Central memory CD8-positive, alpha-beta T cell (primary cell): ENCODE data around the gene CIZ1.

Source experiments
- ATAC-seq: fragments of 150-1000 bp; cut with Tn5 transposase; replicated peaks from 2 replicates; pipeline ENCODE4 v1.10.0; 2022; ENCODE audit warnings: mild to moderate bottlenecking, moderate FRiP score, moderate number of reproducible peaks; ENCODE audit not compliant: poor library complexity, severe bottlenecking; ENCODE audit errors: extremely low read depth
- DNase-seq, 2 donors: peaks; one replicate each; pipeline ENCODE4 v3.0.0; 2021; ENCODE audit warnings: low spot score in 2 of 2
- H3K27ac Mint-ChIP-seq: one replicate; pipeline ENCODE4 v1.8.0; 2022; ENCODE audit warnings: low read depth, mild to moderate bottlenecking, moderate library complexity, mixed read lengths
- H3K27me3 Mint-ChIP-seq: one replicate; pipeline ENCODE4 v1.8.0; 2022; ENCODE audit warnings: mixed read lengths
- H3K36me3 Mint-ChIP-seq: one replicate; pipeline ENCODE4 v1.8.0; 2022; ENCODE audit warnings: mild to moderate bottlenecking, moderate library complexity, mixed read lengths; ENCODE audit not compliant: insufficient read depth
- H3K4me1 Mint-ChIP-seq: one replicate; pipeline ENCODE4 v1.8.0; 2022; ENCODE audit warnings: mixed read lengths
- H3K4me3 Mint-ChIP-seq: one replicate; pipeline ENCODE4 v1.8.0; 2022; ENCODE audit warnings: mild to moderate bottlenecking, moderate library complexity, mixed read lengths
- H3K9me3 Mint-ChIP-seq: one replicate; pipeline ENCODE4 v1.8.0; 2022; ENCODE audit warnings: mixed read lengths

The CIZ1 gene

GRCh38 chr9:128208386-128208785, 17.0 kb upstream of the CIZ1 start:
- peaks cover 49% of the 10 kb centered on the region for H3K27me3 Mint-ChIP-seq
- DNase-seq (no peak), ATAC-seq (no peak)
- no peak overlapping the region for H3K27ac Mint-ChIP-seq
- H3K9me3 Mint-ChIP-seq, result no peaks in the 10 kb centered on the region
- peaks cover 9% of the 10 kb centered on the region for H3K4me1 Mint-ChIP-seq
- no peaks in the 10 kb centered on the region for H3K36me3 Mint-ChIP-seq
- no peak overlapping the region for H3K4me3 Mint-ChIP-seq

GRCh38 chr9:128206916-128207910, 15.8 kb upstream of the CIZ1 start:
- H3K27me3 Mint-ChIP-seq, result peaks cover 48% of the 10 kb centered on the region
- H3K4me3 Mint-ChIP-seq, result no peak overlapping the region
- no peak overlapping the region for H3K27ac Mint-ChIP-seq
- H3K9me3 Mint-ChIP-seq, result no peaks in the 10 kb centered on the region
- no peaks in the 10 kb centered on the region for H3K36me3 Mint-ChIP-seq
- no peak for DNase-seq
- ATAC-seq, result no peak
- H3K4me1 Mint-ChIP-seq, result peaks cover 9% of the 10 kb centered on the region

GRCh38 chr9:128206484-128206883, 15.1 kb upstream of the CIZ1 start:
- ATAC-seq, result no peak
- no peaks in the 10 kb centered on the region for H3K9me3 Mint-ChIP-seq
- no peaks in the 10 kb centered on the region for H3K36me3 Mint-ChIP-seq
- H3K4me3 Mint-ChIP-seq, result no peak overlapping the region
- no peak overlapping the region for H3K27ac Mint-ChIP-seq
- H3K27me3 Mint-ChIP-seq, result peaks cover 40% of the 10 kb centered on the region
- no peak for DNase-seq
- H3K4me1 Mint-ChIP-seq, result peaks cover 9% of the 10 kb centered on the region

GRCh38 chr9:128205296-128205944, 14.0 kb upstream of the CIZ1 start:
- DNase-seq, result no peak
- H3K36me3 Mint-ChIP-seq, result no peaks in the 10 kb centered on the region
- no peak for ATAC-seq
- H3K4me3 Mint-ChIP-seq, result peak overlapping the region; percentile 61
- peaks cover 36% of the 10 kb centered on the region for H3K27me3 Mint-ChIP-seq
- peaks cover 9% of the 10 kb centered on the region for H3K4me1 Mint-ChIP-seq
- H3K27ac Mint-ChIP-seq, result no peak overlapping the region
- no peaks in the 10 kb centered on the region for H3K9me3 Mint-ChIP-seq

GRCh38 chr9:128204858-128205257, 13.5 kb upstream of the CIZ1 start:
- ATAC-seq (no peak), DNase-seq (no peak)
- Mint-ChIP-seq H3K4me1 (peaks cover 9% of the 10 kb centered on the region), H3K27ac (no peak overlapping the region), H3K27me3 (peaks cover 36% of the 10 kb centered on the region), H3K36me3 (no peaks in the 10 kb centered on the region), H3K9me3 (no peaks in the 10 kb centered on the region), H3K4me3 (peak overlapping the region; percentile 61)

GRCh38 chr9:128203707-128204551, 12.6 kb upstream of the CIZ1 start:
- H3K4me3 Mint-ChIP-seq, result peak overlapping the region; percentile 61
- DNase-seq, result no peak
- H3K27me3 Mint-ChIP-seq, result peaks cover 35% of the 10 kb centered on the region
- peaks cover 9% of the 10 kb centered on the region for H3K4me1 Mint-ChIP-seq
- peak; percentile 30 for ATAC-seq
- no peak overlapping the region for H3K27ac Mint-ChIP-seq
- no peaks in the 10 kb centered on the region for H3K9me3 Mint-ChIP-seq
- no peaks in the 10 kb centered on the region for H3K36me3 Mint-ChIP-seq

- no peaks in the 10 kb centered on the region for H3K9me3 Mint-ChIP-seq
- H3K27ac Mint-ChIP-seq, result no peak within 1 kb of the TSS
- DNase-seq, result peak; percentile 60 to 62
- peak within 1 kb of the TSS; percentile 62 for H3K4me3 Mint-ChIP-seq
- peaks cover 28% of the 10 kb centered on the region for H3K27me3 Mint-ChIP-seq
- H3K36me3 Mint-ChIP-seq, result no peaks in the 10 kb centered on the region
- peak; percentile 85 for ATAC-seq
- peaks cover 9% of the 10 kb centered on the region for H3K4me1 Mint-ChIP-seq
Observed at GRCh38 chr9:128203024-128203706, 11.8 kb upstream of the CIZ1 start, which contains the start of gene DNM1. Gene DNM1 (plus strand): TSS chr9:128203379. CDS start chr9:128203471, 92 bp downstream.

GRCh38 chr9:128202648-128203023, 11.3 kb upstream of the CIZ1 start:
- ATAC-seq, result no peak
- H3K27ac Mint-ChIP-seq, result no peak overlapping the region

GRCh38 chr9:128201441-128202369, 10.3 kb upstream of the CIZ1 start:
- Mint-ChIP-seq H3K27ac (no peak overlapping the region), H3K4me1 (peaks cover 9% of the 10 kb centered on the region), H3K9me3 (no peaks in the 10 kb centered on the region), H3K4me3 (no peak overlapping the region), H3K27me3 (peaks cover 19% of the 10 kb centered on the region), H3K36me3 (no peaks in the 10 kb centered on the region)
- DNase-seq (no peak), ATAC-seq (no peak)

More at GRCh38 chr9:128202648-128203023, 11.3 kb upstream of the CIZ1 start:
- no peak for DNase-seq
- no peaks in the 10 kb centered on the region for H3K9me3 Mint-ChIP-seq
- no peaks in the 10 kb centered on the region for H3K36me3 Mint-ChIP-seq
- H3K4me3 Mint-ChIP-seq, result peak overlapping the region; percentile 62
- peaks cover 26% of the 10 kb centered on the region for H3K27me3 Mint-ChIP-seq
- peaks cover 9% of the 10 kb centered on the region for H3K4me1 Mint-ChIP-seq

GRCh38 chr9:128193469-128194096, 2.2 kb upstream of the CIZ1 start:
- ATAC-seq, result no peak
- H3K36me3 Mint-ChIP-seq, result peaks cover 13% of the 10 kb centered on the region
- no peaks in the 10 kb centered on the region for H3K27me3 Mint-ChIP-seq
- H3K27ac Mint-ChIP-seq, result no peak overlapping the region
- H3K9me3 Mint-ChIP-seq, result no peaks in the 10 kb centered on the region
- peaks cover 17% of the 10 kb centered on the region for H3K4me1 Mint-ChIP-seq
- H3K4me3 Mint-ChIP-seq, result no peak overlapping the region
- DNase-seq, result no peak
